C1 segment of cervical spinal cord (tissue), 14 donors: ENCODE data around the gene GLDC.
"Not testable (repeated sequence)": the region's sequence is repeated elsewhere in the genome, so short reads cannot be mapped to it uniquely, and the experiment has no call there.

Experiments
- DNase-seq, 14 donors: peaks; one replicate each; lab custom pipeline; 2025; lab: John Stamatoyannopoulos, UW

Gene GLDC

GRCh38 chr9:6645355-6646292 lies at the start of gene GLDC:
GLDC (minus strand) TSS chr9:6645729; CDS start chr9:6645499, 230 bp downstream.
- peak in 12 of 14 donors; percentile 4 to 69 (median 40) for DNase-seq

GRCh38 chr9:6692881-6693361 lies 47.4 kb upstream of the GLDC start:
- no peak for DNase-seq

- DNase-seq: no peak
Measured at GRCh38 chr9:6692433-6692832, 46.9 kb upstream of the GLDC start.

GRCh38 chr9:6690675-6691070 lies 45.1 kb upstream of the GLDC start:
- not testable (repeated sequence) for DNase-seq

- DNase-seq: no peak
Measured at GRCh38 chr9:6689893-6690674, 44.6 kb upstream of the GLDC start.

- DNase-seq: no peak
Measured at GRCh38 chr9:6687180-6687579, 41.7 kb upstream of the GLDC start.

- DNase-seq: no peak
Measured at GRCh38 chr9:6686396-6686795, 40.9 kb upstream of the GLDC start.

- DNase-seq: peak in 3 of 14 donors; percentile 37 to 51 (median 40)
Measured at GRCh38 chr9:6681957-6682501, 36.5 kb upstream of the GLDC start.

- DNase-seq: peak; percentile 77 to 99 (median 94)
Measured at GRCh38 chr9:6681147-6681956, 35.8 kb upstream of the GLDC start.

- DNase-seq: peak in 7 of 14 donors; percentile 57 to 87 (median 78)
Measured at GRCh38 chr9:6680797-6681146, 35.2 kb upstream of the GLDC start.

- no peak for DNase-seq
Measured at GRCh38 chr9:6677803-6678202, 32.3 kb upstream of the GLDC start.

- DNase-seq: no peak
Measured at GRCh38 chr9:6676254-6676921, 30.9 kb upstream of the GLDC start.

- DNase-seq: no peak
Measured at GRCh38 chr9:6675268-6675667, 29.7 kb upstream of the GLDC start.

- DNase-seq: no peak
Measured at GRCh38 chr9:6673326-6674025, 27.9 kb upstream of the GLDC start.

- no peak for DNase-seq
Measured at GRCh38 chr9:6672118-6672517, 26.6 kb upstream of the GLDC start.

GRCh38 chr9:6671416-6671815 lies 25.9 kb upstream of the GLDC start:
- DNase-seq: no peak

- DNase-seq: no peak
Measured at GRCh38 chr9:6669881-6670280, 24.4 kb upstream of the GLDC start.

GRCh38 chr9:6667633-6668280 lies 22.2 kb upstream of the GLDC start:
- peak in 1 of 14 donors; percentile 13 for DNase-seq

- DNase-seq: no peak
Measured at GRCh38 chr9:6667080-6667479, 21.6 kb upstream of the GLDC start.

- DNase-seq: no peak
Measured at GRCh38 chr9:6665628-6666027, 20.1 kb upstream of the GLDC start.
